NCI-H1092 (cell line): ENCODE results near the gene KIAA1217.

Experiments
- DNase-seq: peaks from one replicate; lab custom pipeline; 2025; lab: John Stamatoyannopoulos, UW

KIAA1217 gene

GRCh38 chr10:24208661-24209431 is at the start of gene KIAA1217:
Gene KIAA1217, plus strand, starts transcription at chr10:24209138. Its CDS starts 56 bp downstream, at chr10:24209194.
- DNase-seq: no peak

GRCh38 chr10:24162206-24162985 is 46.5 kb upstream of the KIAA1217 start:
- no peak for DNase-seq

- DNase-seq: no peak
Observed at GRCh38 chr10:24163485-24163884, 45.5 kb upstream of the KIAA1217 start.

- no peak for DNase-seq
Observed at GRCh38 chr10:24168258-24169170, 40.4 kb upstream of the KIAA1217 start.

GRCh38 chr10:24170199-24170598 is 38.7 kb upstream of the KIAA1217 start:
- no peak for DNase-seq

GRCh38 chr10:24172909-24173308 is 36.0 kb upstream of the KIAA1217 start:
- DNase-seq: no peak

- DNase-seq: no peak
Observed at GRCh38 chr10:24174014-24174413, 34.9 kb upstream of the KIAA1217 start.

GRCh38 chr10:24176658-24177057 is 32.3 kb upstream of the KIAA1217 start:
- DNase-seq: no peak

GRCh38 chr10:24177636-24178035 is 31.3 kb upstream of the KIAA1217 start:
- DNase-seq: no peak

GRCh38 chr10:24180891-24181290 is 28.0 kb upstream of the KIAA1217 start:
- DNase-seq: no peak

GRCh38 chr10:24184455-24184854 is 24.5 kb upstream of the KIAA1217 start:
- no peak for DNase-seq

- DNase-seq: no peak
Observed at GRCh38 chr10:24193330-24193729, 15.6 kb upstream of the KIAA1217 start.

- no peak for DNase-seq
Observed at GRCh38 chr10:24197263-24197662, 11.7 kb upstream of the KIAA1217 start.

GRCh38 chr10:24201503-24202180 is 7.3 kb upstream of the KIAA1217 start:
- no peak for DNase-seq

GRCh38 chr10:24202181-24202570 is 6.8 kb upstream of the KIAA1217 start:
- no peak for DNase-seq

GRCh38 chr10:24205821-24206220 is 3.1 kb upstream of the KIAA1217 start:
- DNase-seq: no peak

GRCh38 chr10:24206334-24206733 is 2.6 kb upstream of the KIAA1217 start:
- DNase-seq: no peak

- DNase-seq: no peak
Observed at GRCh38 chr10:24206926-24207325, 2.0 kb upstream of the KIAA1217 start.

GRCh38 chr10:24207341-24207740 is 1.6 kb upstream of the KIAA1217 start:
- no peak for DNase-seq

- DNase-seq: no peak
Observed at GRCh38 chr10:24207781-24208611, 942 bp upstream of the KIAA1217 start.

GRCh38 chr10:24209432-24209771 is 464 bp downstream of the KIAA1217 start:
- DNase-seq: no peak
